DOHH2 (cell line): Measurements from ENCODE around the gene IRF2BP2.

Experiments
- CTCF ChIP-seq: fragments of 200-600 bp; sonication (generic); IDR thresholded peaks from one replicate; pipeline ENCODE4 v1.5.1; 2014; ENCODE audit warnings: antibody characterized with exemption, mild to moderate bottlenecking, low read depth, low read length; ENCODE audit not compliant: poor library complexity, severe bottlenecking
- EZH2phosphoT487 ChIP-seq: fragments of 200-600 bp; sonication (generic); IDR thresholded peaks from 2 replicates; pipeline ENCODE4 v1.6.1; 2017; ENCODE audit warnings: borderline replicate concordance, mild to moderate bottlenecking, antibody characterized with exemption, low read length, moderate library complexity, mixed read lengths

GRCh38 chr1:234628089-234628488 lies 18.1 kb upstream of the IRF2BP2 start:
- TF ChIP-seq CTCF, result no peak
- TF ChIP-seq EZH2phosphoT487, result no peak
